Lower leg skin (tissue), 3 donors: ENCODE measurements around the gene EML1.

Experiments
- CTCF ChIP-seq, 3 donors: fragments of 450-650 bp; IDR thresholded peaks; one replicate each; pipeline ENCODE4 v1.5.1; 2016; ENCODE audit warnings: antibody characterized with exemption in 3 of 3, mild to moderate bottlenecking in 3 of 3, moderate library complexity in 2 of 3
- POLR2A ChIP-seq, 2 donors: fragments of 450-650 bp; IDR thresholded peaks; one replicate each; pipeline ENCODE4 v1.6.1; 2016 to 2017; ENCODE audit warnings: antibody characterized with exemption in 2 of 2, mild to moderate bottlenecking in 1 of 2, moderate library complexity in 1 of 2

- TF ChIP-seq CTCF (IDR thresholded peaks at IDR 0.05) (no peak), POLR2A (IDR thresholded peaks at IDR 0.05) (no peak)
Observed at GRCh38 chr14:99773521-99774497, 19.4 kb upstream of the EML1 start.
